ENCODE data around the gene SYT9.

SYT9 gene

DNA sequence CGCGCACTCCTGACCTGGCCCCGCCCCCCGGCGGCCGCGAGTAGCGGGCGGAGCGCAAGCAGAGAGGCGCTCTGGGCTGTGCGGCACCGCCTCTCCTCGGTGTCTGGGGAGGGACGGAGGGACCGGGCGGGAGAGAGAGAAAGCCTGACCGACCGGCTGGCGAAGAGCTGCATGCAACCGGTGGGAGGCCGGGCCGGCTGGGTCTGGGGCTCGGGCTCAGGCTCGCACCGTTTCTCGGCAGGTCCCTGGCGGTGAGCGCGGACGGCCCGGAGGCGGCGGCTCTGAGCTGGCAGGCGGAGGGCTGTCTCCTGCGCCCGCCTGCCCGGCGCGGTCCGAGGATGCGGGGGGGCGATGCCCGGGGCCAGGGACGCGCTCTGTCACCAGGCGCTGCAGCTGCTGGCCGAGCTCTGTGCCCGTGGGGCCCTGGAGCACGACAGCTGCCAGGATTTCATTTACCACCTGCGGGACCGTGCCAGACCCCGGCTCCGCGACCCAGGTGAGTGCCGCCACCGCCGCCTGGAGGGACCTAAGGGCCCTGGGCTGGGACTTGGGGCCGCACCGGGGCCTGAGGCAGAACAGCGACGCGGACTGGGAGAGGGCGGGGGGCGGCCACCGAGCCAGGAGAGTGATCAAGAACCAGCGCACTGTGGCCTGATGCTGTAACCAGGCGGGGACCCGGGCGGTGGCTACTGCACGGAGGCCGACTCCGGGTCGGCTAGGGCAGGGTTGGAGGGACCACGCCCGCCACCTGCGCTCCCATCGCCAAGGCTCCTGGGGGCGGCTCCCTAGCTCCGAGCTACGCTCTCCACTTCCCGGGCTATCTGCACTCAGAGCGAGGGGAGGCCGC is at the start of gene SYT9:
Gene SYT9, plus strand, starts transcription at position 69 of the 847 bp plus-strand sequence. Its CDS starts 283 bp downstream, at position 352.
- no peak for DNase-seq

- no peak for DNase-seq
These were observed 49.3 kb upstream of the SYT9 start for GRCh38 chr11:7202412-7202811.

GRCh38 chr11:7204778-7205177 is 46.9 kb upstream of the SYT9 start:
- DNase-seq: no peak

DNA sequence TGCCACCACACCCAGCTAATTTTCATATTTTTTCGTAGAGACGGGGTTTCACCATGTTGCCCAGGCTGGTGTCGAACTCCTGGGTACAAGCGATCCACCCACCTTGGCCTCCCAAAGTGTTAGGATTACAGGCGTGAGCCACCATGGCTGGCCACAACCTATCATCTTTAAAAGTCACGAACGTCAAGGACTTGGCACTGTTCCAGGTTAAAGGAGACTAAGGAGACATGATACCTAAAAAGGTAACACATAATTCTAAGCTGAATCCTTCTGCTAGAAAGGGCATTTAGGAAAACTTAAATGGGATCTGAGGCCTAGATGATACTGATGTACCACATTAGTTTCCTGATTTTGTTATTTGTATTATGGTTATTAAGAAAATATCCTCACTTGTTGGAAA is 43.3 kb upstream of the SYT9 start:
- DNase-seq: no peak

DNA sequence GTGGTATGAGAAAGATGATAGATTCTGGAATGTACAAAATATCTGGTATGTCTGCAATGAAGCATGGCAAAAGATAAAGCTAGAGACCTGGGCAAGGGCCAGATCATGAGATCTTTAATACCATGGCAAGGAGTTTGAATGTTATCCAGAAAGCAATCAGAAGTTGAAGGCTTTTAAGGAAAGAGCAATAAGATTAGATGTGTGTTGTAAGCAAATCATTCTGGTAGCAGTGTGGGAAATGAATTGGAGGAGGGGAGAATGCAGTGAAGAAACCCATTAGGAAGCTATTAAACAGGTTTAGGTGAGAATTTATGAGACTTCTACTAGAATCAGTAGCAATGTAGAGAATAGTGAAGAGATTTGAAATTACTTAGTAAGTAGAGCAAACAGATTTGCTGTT is 32.2 kb upstream of the SYT9 start:
- no peak for DNase-seq

DNA sequence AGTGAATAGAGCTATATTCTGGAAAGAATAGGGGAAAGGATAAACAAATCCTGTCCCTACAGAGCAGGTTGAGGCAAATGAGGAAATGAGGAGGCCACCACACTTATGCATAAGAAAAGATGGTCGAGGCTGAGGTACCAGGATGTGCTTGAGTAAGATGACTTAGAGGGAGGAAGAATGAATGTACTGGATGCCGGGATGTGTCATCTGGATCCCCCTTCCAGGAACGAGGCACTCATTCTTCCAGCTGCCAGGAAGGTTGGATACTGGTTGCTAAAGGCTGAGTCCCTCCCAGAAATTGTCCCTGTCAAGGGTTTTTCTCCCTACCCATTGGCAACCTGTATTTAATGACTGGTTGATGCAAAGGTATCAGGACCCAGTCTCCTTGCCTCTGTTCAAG is 31.1 kb upstream of the SYT9 start:
- no peak for DNase-seq

- DNase-seq: no peak
These were observed 29.1 kb upstream of the SYT9 start for GRCh38 chr11:7222619-7223018.

GRCh38 chr11:7239877-7240276 is 11.8 kb upstream of the SYT9 start:
- DNase-seq: no peak

GRCh38 chr11:7245341-7245740 is 6.4 kb upstream of the SYT9 start:
- DNase-seq: no peak

GRCh38 chr11:7246179-7246578 is 5.5 kb upstream of the SYT9 start:
- no peak for DNase-seq

GRCh38 chr11:7250166-7250565 is 1.5 kb upstream of the SYT9 start:
- no peak for DNase-seq

- DNase-seq: no peak
These were observed 243 bp upstream of the SYT9 start for GRCh38 chr11:7251487-7251835.

- DNase-seq: no peak
These were observed 1.0 kb downstream of the SYT9 start for GRCh38 chr11:7252683-7253213.

- no peak for DNase-seq
These were observed 2.1 kb downstream of the SYT9 start for GRCh38 chr11:7253800-7254199.

GRCh38 chr11:7254731-7255291 is 3.1 kb downstream of the SYT9 start:
- no peak for DNase-seq

- DNase-seq: no peak
These were observed 5.2 kb downstream of the SYT9 start for GRCh38 chr11:7256943-7257342.

DNA sequence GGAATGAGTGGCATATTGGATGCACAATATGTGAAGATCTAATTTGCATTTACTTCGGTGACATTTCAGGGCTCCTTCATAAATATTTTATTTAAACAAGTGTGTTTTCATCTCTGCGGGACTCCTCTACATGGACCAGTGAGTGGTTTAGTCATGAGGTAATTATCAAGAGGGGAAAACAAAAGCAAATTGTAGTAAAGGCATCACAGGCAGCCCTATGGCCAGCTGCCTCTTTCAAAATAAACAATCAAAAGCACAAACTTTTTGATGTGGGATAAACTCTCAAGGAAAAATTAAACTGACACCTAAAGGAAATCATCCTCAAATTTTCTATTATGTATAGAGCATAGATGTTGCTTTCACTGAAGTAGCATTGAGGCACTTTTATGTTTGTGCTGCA is 6.0 kb downstream of the SYT9 start:
- DNase-seq: no peak

DNA sequence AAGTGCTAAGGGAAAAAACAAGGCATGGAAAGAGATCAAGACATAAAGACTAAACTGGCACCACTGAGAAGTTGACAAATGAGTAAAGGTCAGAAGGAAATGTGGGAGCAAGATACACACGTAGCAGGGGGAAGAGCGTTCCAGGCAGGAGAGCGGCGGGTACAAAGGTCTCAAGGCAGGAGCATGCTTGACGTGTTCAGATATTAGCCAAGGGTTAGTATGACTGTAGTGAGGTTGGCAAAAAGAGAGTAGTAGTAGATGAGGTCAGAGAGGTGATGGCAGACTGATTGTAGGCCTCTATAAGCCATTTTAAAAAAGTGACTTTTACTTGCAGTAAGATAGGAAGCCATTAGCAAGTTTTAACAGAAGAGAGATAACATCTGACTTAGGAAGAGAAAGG is 9.9 kb downstream of the SYT9 start:
- DNase-seq: no peak

DNA sequence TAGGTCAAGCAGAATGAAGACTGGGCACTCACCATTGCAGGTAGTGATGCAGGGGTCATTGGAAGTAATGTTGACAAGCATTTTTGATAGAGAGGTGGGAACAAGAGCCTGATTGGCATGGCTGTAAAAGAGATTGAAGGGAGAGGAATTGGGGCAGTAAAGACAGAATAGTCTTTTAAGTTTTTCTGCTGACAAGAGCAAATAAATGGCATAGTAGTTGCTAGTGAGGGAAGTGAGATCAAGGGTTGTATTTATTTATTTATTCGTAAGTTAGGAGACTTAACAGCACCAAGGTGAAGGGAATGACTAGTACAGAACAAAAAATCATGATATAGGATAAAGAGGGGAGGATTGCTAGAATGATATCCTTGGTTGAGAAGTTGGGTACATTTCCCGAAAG is 11.0 kb downstream of the SYT9 start:
- no peak for DNase-seq

- DNase-seq: no peak
These were observed 12.1 kb downstream of the SYT9 start for GRCh38 chr11:7263842-7264241.

GRCh38 chr11:7268758-7269157 is 17.1 kb downstream of the SYT9 start:
- DNase-seq: no peak

DNA sequence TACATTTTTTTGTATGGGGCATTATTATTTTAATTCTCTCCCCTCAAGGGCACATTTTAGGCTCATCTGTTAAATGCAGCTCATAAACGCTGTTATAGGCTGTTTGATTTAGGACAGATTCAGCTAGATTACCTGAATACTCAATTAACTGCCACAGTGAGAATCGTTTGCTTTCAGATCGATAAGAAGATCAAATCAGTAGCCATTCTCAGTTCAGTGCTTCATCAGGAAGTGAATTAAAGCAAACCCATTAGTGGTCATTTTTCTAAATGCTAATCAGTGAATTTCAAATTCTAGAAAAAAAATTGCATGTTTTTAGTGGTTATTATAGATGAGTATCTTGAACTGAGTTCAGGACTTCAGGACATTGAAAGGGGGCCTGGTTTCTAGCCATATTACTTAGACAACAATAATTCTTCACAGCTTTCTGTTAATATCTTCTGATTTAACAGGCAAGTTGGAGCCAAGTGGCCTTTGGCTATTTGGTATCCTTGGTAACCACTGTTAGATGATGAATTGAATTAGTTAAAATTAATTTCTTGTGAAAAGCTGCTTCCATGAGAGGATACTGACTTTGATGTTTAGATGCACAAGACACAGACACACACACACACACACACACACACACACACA is 18.6 kb downstream of the SYT9 start:
- no peak for DNase-seq

DNA sequence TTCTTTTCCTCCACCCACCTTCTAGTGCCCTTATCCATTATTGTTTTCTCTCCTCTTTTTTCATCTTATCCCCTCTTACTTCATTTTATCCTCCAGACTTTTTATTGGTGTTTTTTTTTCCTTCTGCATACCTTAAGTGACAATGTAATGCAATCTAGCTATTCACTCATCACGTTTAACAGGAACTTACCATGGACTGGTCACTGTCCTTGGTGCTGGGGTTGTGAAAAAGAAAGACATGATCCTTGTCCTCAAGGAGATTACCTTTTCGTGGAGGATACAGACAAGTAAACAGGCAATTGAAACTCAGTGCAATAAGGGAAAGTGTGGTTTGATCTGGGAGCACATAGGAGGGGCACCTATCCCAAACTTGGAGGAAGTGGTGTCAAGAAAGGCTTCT is 20.7 kb downstream of the SYT9 start:
- no peak for DNase-seq

GRCh38 chr11:7275133-7275532 is 23.4 kb downstream of the SYT9 start:
- DNase-seq: no peak

All from DMS79 (cell line).